GM19025 (cell line): ENCODE measurements around the gene LEKR1.
"Not testable (repeated sequence)": the region's sequence is repeated elsewhere in the genome, so short reads cannot be mapped to it uniquely, and the experiment has no call there.

Experiments
- ATAC-seq: cut with Tn5 transposase; IDR thresholded peaks from one replicate; pipeline ENCODE4 v1.9.1; 2021; ENCODE audit warnings: mild to moderate bottlenecking, low read depth, moderate library complexity; ENCODE audit not compliant: unreplicated experiment

Gene LEKR1

GRCh38 chr3:156966349-156966748 is 140.2 kb downstream of the LEKR1 start:
- not testable (repeated sequence) for ATAC-seq

- ATAC-seq = no peak
These were observed 147.8 kb downstream of the LEKR1 start for GRCh38 chr3:156973954-156974353.

GRCh38 chr3:156974931-156975330 is 148.8 kb downstream of the LEKR1 start:
- ATAC-seq = no peak

GRCh38 chr3:156975721-156976120 is 149.6 kb downstream of the LEKR1 start:
- no peak for ATAC-seq

DNA sequence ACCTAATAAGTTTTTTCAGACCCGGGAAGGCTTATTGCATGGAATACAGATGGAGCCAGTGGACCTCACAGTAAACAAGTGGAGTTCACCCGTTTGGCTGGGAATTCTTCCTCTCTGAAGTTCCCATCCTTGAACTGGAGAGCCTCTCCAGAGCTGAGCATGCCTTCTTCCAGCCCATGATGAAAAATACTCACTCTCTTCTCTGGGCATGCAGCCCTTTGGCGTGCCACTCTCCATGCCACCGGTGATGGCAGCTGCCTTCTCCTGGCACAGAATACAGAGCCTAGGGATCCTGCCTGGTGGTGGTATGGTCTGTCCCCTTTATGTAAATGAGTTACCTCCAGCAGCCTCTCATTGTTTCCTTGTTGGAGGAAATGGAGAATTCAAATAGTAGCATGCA is 150.8 kb downstream of the LEKR1 start:
- no peak for ATAC-seq

GRCh38 chr3:156978481-156978961 is 152.4 kb downstream of the LEKR1 start:
- peak; percentile 92 for ATAC-seq

- no peak for ATAC-seq
These were observed 154.9 kb downstream of the LEKR1 start for GRCh38 chr3:156981005-156981404.

DNA sequence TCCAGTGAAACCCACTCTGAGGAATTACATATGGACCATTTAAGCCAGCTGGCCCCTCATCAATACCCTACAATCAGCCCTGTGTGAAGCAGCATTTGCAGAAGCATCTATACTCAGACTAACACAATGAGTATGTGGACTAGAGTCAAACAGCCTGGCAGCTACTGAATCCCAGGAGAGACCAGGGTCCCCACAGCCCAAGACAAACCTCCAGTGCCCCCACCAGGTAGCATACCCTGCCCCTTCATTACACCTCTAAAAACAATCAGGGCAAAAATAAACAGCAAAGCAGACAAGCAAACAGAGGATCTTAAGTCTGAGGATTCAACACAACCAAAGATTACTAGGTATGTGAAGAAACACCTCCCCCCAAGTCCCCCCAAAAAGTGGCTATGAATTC is 157.4 kb downstream of the LEKR1 start:
- ATAC-seq = no peak

DNA sequence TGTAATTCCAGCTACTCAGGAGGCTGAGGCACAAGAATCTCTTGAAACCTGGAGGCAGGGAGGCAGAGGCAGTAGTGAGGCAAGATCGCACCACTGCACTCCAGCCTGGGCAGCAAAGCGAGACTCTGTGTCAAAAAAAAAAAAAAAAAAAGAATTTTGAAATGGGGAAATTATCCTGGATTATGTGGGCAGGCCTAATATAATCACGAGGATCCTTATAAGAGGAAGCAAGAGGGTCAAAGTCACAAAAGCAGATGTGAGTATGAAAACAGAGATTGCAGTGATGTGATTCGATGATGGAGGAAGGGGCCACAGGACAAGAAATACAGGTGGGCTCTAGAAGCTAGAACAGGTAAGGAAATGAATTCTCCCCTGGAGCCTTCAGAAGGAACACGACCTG is 159.6 kb downstream of the LEKR1 start:
- ATAC-seq = no peak

- no peak for ATAC-seq
These were observed 161.8 kb downstream of the LEKR1 start for GRCh38 chr3:156987946-156988345.

GRCh38 chr3:156997351-156997750 is 171.2 kb downstream of the LEKR1 start:
- ATAC-seq = no peak

DNA sequence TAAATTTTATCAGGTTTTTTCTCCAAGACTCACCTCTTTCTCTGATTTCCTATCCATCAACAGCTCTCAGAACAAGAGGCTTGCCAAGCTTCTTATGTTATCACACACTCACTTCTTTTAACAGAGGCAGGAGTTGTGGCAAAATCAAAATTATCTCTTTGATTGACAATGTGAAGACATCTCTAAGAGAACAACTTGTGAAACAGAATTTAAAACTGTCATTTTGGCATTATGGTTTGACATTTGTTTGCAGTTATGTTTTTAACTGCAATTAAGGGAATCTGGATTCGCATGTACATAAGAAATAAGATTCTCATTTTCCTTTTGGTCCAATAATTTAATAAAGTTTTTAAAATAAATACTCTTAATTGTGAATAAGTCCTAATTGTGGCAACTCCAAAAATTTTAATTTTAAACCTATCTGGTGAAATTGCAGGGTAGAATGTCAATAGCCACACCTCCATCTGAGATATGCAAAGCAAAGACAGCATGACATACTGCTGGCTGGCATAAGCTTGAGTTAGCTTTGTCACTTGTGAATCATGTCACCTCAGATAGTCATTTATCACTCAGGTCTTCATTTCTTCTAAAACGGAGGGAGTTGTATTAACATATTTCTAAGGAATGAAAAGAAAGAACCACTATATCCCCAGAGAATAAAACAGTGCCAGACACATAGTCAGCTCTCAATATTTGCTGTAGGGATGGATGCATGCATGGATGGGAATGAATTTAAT is 175.2 kb downstream of the LEKR1 start:
- no peak for ATAC-seq

GRCh38 chr3:157021679-157022078 is 195.5 kb downstream of the LEKR1 start:
- no peak for ATAC-seq

- ATAC-seq = no peak
These were observed 197.1 kb downstream of the LEKR1 start for GRCh38 chr3:157023226-157023625.

- no peak for ATAC-seq
These were observed 199.9 kb downstream of the LEKR1 start for GRCh38 chr3:157026091-157026490.

GRCh38 chr3:157027861-157028745 is 201.9 kb downstream of the LEKR1 start:
- no peak for ATAC-seq

- no peak for ATAC-seq
These were observed 203.2 kb downstream of the LEKR1 start for GRCh38 chr3:157029365-157029790.

DNA sequence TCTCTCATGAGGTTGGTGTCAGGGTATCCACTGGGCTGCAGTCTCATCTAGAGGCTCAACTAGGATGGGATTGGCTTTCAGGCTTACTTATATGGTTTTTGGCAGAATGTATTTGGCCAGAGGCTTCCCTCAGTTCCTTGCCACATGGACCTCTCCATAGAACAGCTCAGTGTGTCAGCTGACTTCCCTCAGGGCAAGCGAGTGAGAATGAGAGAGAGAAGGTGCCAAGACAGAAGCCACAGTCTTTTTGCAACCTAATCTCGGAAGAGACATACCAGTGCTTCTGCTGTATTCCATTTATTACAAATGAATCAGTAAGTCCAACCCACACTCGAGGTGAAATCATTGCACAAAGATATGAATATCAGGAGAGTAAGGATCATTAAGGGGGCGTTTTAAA is 204.6 kb downstream of the LEKR1 start:
- ATAC-seq = no peak

DNA sequence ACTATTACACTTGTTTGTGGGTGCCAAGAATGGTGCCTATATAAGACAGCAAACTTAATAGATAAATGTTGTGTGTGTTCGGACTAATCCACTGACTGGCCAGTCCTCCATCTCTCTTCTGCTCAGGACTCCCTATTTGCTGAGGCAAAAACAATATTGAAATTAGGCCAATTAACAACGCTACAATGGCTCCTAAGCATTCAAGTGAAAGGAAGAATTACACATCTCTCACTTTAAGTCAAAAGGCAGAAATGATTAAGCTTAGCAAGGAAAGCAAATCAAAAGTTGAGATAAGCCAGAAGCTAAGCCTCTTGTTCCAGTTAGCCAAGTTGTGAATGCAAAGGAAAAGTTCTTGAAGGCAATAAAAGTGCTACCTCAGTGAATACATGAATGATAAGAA is 206.8 kb downstream of the LEKR1 start:
- no peak for ATAC-seq

GRCh38 chr3:157040456-157040855 is 214.3 kb downstream of the LEKR1 start:
- ATAC-seq = no peak

- ATAC-seq = no peak
These were observed 216.1 kb downstream of the LEKR1 start for GRCh38 chr3:157042226-157042625.

DNA sequence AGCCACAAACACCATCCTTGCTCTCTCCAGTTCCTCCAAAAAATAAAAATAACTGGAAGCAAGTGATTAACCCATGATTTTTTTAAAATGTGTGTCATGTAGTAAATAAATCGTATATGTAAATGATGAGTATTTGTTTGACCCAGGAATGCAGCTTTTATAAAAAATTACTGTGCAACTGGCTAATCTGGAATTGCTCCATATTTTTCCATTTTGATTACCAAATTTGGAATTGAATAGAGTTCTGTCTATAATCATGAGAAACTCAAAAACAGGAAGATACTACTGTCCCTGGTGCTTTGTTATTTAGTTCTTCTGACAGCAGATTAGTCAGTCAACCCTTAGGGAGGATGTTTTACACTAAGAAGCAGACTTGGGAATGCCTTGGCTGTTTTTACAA is 217.6 kb downstream of the LEKR1 start:
- ATAC-seq = no peak
